Fibroblast of skin of right biceps (primary cell): ENCODE measurements around the gene SLC13A3.

Source experiments
- DNase-seq: peaks from one replicate; pipeline ENCODE4 v3.0.0-alpha.2; 2013

Gene SLC13A3

GRCh38 chr20:46651091-46651962 lies at the start of gene SLC13A3:
Gene SLC13A3, minus strand, starts transcription at chr20:46651459. Its CDS starts 38 bp downstream, at chr20:46651421.
- DNase-seq: no peak

GRCh38 chr20:46701057-46701456 lies 49.8 kb upstream of the SLC13A3 start:
- no peak for DNase-seq

DNA sequence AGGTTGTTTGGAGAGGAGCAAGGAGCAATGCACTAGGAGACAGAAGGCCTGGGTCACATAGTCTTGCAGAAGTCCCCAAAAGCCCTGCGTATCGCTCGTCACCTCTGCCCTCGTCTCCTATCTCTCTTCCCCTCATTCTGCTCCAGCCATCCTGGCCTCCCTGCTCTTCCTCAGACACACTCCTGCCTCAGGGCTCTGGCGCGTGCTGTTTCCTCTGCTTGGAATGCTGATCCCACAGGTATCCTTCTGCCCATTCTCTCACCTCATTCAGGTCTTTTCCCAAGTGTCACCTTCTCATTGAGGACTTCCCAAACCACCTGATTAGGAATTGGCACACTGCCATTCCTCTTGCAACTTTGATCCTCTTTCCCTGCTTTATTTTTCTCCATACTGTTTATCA lies 49.2 kb upstream of the SLC13A3 start:
- DNase-seq: no peak

GRCh38 chr20:46699651-46700359 lies 48.5 kb upstream of the SLC13A3 start:
- peak; percentile 45 for DNase-seq

DNA sequence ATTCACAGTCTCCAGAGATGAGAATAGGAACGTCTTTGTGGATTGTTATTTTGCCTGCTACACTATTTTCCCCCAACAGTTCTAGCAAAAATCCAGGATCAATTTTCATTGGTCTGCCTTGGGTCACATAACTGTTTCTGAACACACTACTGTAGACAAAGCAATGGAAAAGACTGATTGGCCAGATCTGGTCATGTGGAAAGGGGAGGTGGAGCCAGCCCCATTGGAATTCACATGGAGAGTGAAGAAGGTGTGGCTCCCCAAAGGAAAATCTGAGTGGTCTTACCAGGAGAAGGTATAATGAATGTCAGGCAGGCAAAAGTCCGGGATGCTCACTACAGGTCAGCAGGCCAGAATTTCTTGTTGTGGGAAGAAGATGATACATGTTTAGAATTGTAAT lies 47.5 kb upstream of the SLC13A3 start:
- no peak for DNase-seq

DNA sequence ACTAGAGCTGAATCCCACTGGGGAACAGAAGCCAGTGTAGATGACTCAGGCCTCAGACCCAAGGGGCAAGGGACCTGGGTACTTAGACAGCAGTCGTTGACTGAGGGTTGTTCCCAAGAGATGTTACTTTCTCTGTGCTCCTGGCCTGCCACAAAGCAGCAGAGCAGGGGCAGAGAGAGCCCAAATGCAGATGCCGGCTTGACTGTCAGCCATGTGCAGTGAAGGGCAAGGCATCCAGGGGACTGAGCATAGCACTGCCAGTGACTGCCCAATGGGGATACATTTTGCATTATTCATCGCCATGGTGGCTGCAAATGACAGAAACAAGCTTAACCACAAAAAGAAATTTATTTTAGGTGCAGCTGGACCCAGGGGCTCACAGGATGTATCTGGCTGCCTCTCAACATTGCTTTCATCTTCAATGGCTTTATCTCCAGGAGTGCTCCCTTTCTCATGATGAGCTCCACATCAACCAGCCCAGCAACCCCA lies 45.6 kb upstream of the SLC13A3 start:
- DNase-seq: no peak

DNA sequence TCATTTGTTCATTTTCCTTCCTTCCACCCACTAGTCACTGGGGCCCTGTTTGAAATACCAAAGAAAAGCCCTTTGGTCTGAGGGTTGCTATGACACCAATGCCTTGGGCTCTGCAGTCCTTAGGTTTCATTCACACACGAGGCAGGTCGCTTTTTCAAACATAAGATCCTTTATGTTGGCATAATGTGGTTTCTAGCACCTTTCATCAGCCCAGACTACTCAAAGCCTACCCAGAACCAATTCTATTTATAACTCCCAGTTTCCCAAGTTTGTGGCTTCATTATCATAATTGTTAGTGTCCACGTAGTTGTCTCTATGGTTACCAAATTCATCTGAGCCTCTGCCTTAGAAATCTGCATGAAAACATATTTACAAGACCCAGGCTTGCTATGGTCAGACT lies 44.6 kb upstream of the SLC13A3 start:
- DNase-seq: peak; percentile 63

DNA sequence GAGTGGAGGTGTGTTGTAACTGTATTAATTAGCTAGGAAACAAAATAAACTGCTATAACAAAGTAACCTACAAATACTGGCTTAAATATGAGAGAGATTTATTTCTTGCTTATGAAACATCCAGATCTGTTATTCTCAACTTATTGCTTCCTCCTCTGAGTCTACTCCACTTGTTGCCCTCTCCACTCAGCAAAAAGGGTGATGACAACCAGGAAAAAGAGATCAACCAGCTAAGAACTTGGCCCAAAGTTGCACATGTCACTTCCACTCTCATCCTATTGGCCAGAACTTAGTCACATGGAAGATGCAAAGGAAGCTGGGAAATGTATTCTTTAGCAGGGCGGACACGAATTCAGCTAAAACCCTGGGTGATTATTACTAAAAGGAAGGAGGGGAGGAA lies 43.2 kb upstream of the SLC13A3 start:
- peak; percentile 58 for DNase-seq

DNA sequence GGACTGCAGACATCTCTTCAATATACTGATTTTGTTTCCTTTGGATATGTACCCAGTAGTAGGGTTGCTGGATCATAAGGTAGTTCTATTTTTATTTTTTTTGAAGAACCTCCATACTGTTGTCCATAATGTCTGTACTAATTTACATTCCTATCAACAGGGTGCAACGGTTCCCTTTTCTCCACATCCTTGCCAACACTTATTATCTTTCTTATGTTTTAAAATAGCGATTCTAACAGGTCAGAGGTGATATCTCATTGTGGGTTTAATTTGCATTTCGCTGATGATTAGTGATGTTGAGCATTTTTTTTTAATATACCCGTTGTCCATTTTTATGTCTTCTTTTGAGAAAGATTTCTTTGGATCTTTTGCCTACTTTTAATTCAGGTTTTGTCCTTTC lies 39.9 kb upstream of the SLC13A3 start:
- no peak for DNase-seq

DNA sequence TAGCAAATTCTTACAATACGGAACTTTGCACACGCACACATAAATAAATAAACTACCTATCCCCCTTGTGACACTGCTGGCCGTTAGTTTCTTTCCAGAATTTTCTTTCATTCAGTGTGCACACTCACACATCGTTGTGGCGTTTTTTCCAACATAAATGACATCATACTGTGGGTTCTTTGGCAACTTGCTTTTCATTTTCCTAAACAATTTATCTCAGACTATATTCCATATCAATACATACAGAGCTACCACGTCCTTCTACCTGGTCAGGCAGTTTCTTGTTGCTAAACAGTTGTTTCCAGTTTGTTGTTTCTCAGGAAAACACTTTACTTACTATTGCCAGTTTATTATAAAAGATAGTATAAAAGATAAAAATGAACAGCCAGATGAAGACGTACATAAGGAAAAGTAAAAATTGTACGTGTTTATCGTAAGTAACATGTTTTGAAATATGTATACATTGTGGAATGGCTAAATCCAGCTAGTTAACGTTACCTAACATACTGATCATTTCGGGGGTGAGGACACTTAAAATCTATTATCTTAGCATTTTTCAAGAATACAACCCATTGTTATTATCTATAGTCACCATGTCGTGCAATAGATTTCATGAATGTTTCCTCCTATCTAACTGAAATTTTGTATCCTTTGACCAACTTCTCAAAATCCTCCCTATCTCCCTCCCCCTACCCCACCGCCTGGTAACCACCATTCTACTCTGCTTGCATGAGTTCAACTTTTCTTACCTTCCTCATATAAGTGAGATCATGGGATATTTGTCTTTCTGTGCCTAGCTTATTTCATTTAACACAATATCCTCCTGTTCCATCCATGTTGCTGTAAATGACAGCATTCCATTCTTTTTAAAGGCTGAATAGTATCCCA lies 39.2 kb upstream of the SLC13A3 start:
- DNase-seq: no peak

GRCh38 chr20:46689754-46690085 lies 38.5 kb upstream of the SLC13A3 start:
- no peak for DNase-seq

GRCh38 chr20:46689082-46689753 lies 38.0 kb upstream of the SLC13A3 start, which contains the start of gene TP53RK:
Gene TP53RK, minus strand, starts transcription at chr20:46689444. Its CDS starts 30 bp downstream, at chr20:46689414.
- DNase-seq: peak; percentile 100

DNA sequence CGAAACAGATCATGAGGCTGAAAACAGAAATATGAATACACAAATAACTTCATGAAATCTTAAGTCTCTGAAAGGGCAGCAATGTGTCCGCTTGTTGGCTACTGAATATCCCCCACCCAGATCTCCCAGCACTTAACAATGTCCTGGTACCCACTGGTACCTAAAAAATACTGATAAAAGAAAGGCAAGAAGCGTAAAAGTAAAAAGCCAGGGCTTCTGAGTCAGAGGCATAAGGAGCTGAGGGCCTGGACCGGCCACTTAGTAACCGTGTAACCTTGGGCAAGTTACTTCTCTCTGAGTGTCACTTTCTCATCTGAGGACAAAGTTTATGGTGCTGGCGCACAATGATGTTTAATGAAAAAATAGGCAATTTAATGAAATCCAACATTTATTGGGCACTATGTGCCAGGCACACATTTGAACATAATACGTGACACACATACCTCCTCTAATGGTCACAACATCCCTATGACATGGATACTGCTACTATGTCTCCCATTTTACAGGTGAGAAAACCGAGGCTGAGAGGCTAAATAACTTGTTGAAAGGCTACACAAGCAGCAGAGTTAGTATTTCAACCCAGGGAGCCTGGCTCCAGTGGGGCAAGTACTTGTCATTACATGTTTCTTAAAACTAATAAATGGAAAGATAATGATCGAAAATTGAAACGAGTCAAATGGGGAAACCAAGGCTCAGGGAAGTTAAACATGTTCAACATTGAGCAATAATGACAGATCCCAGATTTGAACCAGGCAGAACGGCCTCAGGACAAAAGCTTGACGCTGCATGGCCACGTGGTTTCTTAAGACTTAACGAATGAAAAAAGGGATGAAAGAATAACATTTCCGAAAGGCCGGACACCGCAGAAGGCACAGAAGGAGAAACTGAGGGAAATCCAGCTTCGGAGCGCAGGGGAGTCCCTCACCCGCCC lies 37.2 kb upstream of the SLC13A3 start:
- DNase-seq: no peak

GRCh38 chr20:46683939-46684750 lies 32.9 kb upstream of the SLC13A3 start:
- DNase-seq: peak; percentile 86

- no peak for DNase-seq
Measured at GRCh38 chr20:46683668-46683938, 32.3 kb upstream of the SLC13A3 start.

DNA sequence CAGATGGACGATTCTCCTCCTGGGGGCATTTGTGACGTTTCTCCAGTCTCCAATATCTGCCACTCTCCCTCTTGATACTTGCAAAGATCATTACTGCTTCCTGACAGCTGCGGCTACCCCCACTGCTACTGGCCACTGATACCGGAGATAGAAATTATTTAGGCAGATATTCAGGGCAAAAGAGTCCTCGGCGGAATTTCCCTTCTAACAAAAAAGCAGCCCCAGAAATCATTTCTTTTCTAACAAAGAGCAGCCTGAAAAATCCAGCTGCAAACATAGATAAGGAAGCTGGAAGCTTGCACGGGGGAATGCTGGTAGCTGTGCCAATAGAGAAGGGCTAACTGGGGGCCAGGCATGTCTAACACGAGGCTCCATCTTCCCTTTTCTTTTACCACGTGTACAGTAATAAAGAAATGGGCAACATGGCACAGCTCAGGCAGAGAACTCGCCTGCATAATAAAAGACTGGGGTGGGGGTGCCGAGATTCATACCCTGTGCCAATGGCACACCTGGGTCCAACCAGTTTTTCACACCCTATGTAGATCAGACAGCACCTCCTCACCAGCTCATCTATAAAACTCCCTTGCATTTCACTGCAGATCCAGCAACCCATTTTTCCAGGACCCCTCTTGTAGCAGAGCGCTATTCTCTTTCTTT lies 31.9 kb upstream of the SLC13A3 start:
- DNase-seq: no peak

DNA sequence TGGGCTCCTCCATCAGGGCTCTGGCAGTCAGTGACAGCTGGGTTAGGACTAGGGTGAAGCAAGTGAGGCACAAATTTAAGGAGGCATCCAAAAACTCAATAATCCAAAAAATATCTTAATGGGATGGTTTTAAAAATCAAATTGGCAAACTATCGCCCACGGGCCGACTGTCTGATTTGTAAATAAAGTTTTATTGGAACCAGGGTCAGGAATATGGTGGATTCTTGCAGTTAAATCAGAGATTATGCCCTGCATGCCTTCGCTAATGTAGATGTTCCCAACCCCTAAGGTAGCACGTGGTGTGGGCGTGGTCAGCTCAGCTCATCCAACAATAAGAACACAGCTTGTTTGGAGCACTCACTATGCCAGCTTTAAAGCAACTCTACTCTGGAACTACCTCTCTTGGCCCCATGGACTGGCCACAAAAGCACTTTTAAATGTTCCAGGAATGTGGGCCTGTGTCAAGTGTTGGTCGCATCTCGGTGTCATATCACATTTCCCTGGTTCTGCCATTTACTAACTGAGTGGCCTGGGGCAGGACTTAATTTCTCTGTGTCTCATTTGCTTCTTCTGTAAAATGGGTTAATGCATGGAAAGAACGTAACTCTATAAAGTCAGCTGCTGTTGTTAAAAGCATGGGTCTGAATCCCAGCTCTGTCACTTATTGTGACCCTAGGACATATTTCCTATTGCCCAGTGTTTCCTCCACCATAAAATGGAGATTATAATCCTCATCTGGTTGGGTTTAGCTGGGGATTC lies 31.0 kb upstream of the SLC13A3 start:
- DNase-seq: no peak

- peak; percentile 46 for DNase-seq
Measured at GRCh38 chr20:46681032-46681854, 30.0 kb upstream of the SLC13A3 start.
